Gastroesophageal sphincter (tissue), 4 donors: Measurements from ENCODE around the gene MPPED1. TPM values are rescaled to one million over a fixed set of nuclear protein-coding genes. Genes with fewer than 3 reads are reported as not detected.

ENCODE experiments used
- ATAC-seq: fragments of 150-250 bp; one replicate; pipeline ENCODE4 v1.9.1; 2016; ENCODE audit warnings: mild to moderate bottlenecking, moderate library complexity
- H3K27ac ChIP-seq, 4 donors: fragments of 200-600 bp; sonication (generic) in 3 of 4; 1 replicate in 3 of 4; 2 replicates in 1 of 4; pipeline ENCODE4 v1.5.1; 2016 to 2019
- H3K27me3 ChIP-seq: fragments of 200-600 bp; sonication (generic); one replicate; pipeline ENCODE4 v1.5.1; 2019
- H3K36me3 ChIP-seq, 2 donors: fragments of 200-600 bp; sonication (generic); one replicate each; pipeline ENCODE4 v1.5.1; 2019; ENCODE audit warnings: control low read depth in 1 of 2
- H3K4me1 ChIP-seq, 3 donors: fragments of 200-600 bp; sonication (generic); 1 replicate in 2 of 3; 2 replicates in 1 of 3; pipeline ENCODE4 v1.5.1; 2016 to 2019; ENCODE audit warnings: control low read depth in 2 of 3
- H3K4me3 ChIP-seq, 2 donors: fragments of 200-600 bp; sonication (generic); one replicate each; pipeline ENCODE4 v1.5.1; 2019; ENCODE audit warnings: mild to moderate bottlenecking in 1 of 2, moderate library complexity in 1 of 2
- H3K9me3 ChIP-seq, 3 donors: fragments of 200-600 bp; sonication (generic); one replicate each; pipeline ENCODE4 v1.5.1; 2017 to 2019; ENCODE audit warnings: control low read depth in 2 of 3
- CTCF ChIP-seq, 4 experiments: fragments of 200-600 bp in 2 of 4; fragments of 450-650 bp in 2 of 4; sonication (generic) in 1 of 4; IDR thresholded peaks; one replicate each; pipeline ENCODE4 v1.5.1; 2017 to 2019; ENCODE audit warnings: antibody characterized with exemption in 4 of 4, mild to moderate bottlenecking in 2 of 4, moderate library complexity in 2 of 4
- EP300 ChIP-seq: sonication (generic); formaldehyde crosslinking; IDR thresholded peaks from one replicate; pipeline ENCODE4 v1.6.1; 2017; ENCODE audit warnings: antibody characterized with exemption, mild to moderate bottlenecking
- POLR2A ChIP-seq, 2 donors: fragments of 450-650 bp; IDR thresholded peaks; one replicate each; pipeline ENCODE4 v1.6.1; 2017; ENCODE audit warnings: antibody characterized with exemption in 2 of 2, mild to moderate bottlenecking in 2 of 2, moderate library complexity in 1 of 2
- POLR2AphosphoS5 ChIP-seq: sonication (generic); formaldehyde crosslinking; IDR thresholded peaks from one replicate; pipeline ENCODE4 v1.6.1; 2017; ENCODE audit warnings: antibody characterized with exemption
- WGBS, 2 donors: methylation state at CpG; one replicate each; pipeline ENCODE4 v1.1.5; 2018; ENCODE audit warnings: low coverage in 1 of 2; 5-methylcytosine and 5-hydroxymethylcytosine counted together
- total RNA-seq, 4 donors: library from RNA; depleted of rRNA; stranded (reverse); fragments of >200 nt; gene quantifications; one replicate each; pipeline ENCODE4 v1.1.0, GENCODE V29; 2016

Gene MPPED1
- total RNA-seq, 4 donors from 2014 or later, result 0.13 TPM; not detected in 3

- H3K4me3 ChIP-seq, result no peak overlapping the region
- 93% methylated on average over 4 of the region's 16 CpGs; no CpG with 5 or more reads in 1 of the 2 donors for WGBS, 2 donors
- no peak for TF ChIP-seq CTCF (IDR thresholded peaks at IDR 0.05)
- TF ChIP-seq POLR2A (IDR thresholded peaks at IDR 0.05), result no peak
- TF ChIP-seq EP300, result no peak
- no peak for TF ChIP-seq POLR2AphosphoS5
Measured at GRCh38 chr22:43497956-43498855, 86.4 kb downstream of the MPPED1 start.

DNA sequence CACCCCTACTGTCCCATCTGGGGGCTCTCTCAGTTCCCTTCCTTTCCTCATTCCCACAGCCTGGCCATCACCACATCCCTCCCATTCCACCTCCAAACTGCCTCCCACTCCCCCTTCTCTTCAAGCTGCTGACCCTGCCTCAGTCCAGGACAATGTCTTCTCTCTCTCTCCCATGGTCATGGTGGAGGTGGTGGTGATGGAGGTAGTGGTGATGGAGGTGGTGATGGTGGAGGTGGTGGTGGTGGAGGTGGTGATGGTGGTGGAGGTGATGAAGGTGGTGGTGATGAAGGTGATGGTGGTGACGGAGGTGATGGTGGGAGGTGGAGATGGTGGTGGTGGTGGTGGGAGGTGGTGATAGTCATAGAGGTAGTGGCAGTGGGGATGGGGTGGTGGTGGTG, 87.0 kb downstream of the MPPED1 start:
- no peak overlapping the region for H3K27ac ChIP-seq
- H3K27me3 ChIP-seq, result peaks cover 16% of the 10 kb centered on the region
- no peak for ATAC-seq
- WGBS, 2 donors, result 100% methylated on average over 1 of the region's 1 CpG
- H3K9me3 ChIP-seq, result no peaks in the 10 kb centered on the region
- TF ChIP-seq CTCF (IDR thresholded peaks at IDR 0.05), result no peak
- no peak for TF ChIP-seq POLR2A (IDR thresholded peaks at IDR 0.05)
- no peak for TF ChIP-seq POLR2AphosphoS5
- no peak for TF ChIP-seq EP300
- no peaks in the 10 kb centered on the region for H3K4me1 ChIP-seq
- H3K4me3 ChIP-seq, result no peak overlapping the region
- no peaks in the 10 kb centered on the region for H3K36me3 ChIP-seq

More at GRCh38 chr22:43497956-43498855, 86.4 kb downstream of the MPPED1 start:
- Histone ChIP-seq H3K27ac (no peak overlapping the region), H3K9me3 (no peaks in the 10 kb centered on the region), H3K27me3 (peaks cover 22% of the 10 kb centered on the region), H3K36me3 (no peaks in the 10 kb centered on the region), H3K4me1 (no peaks in the 10 kb centered on the region)
- ATAC-seq, result no peak

DNA sequence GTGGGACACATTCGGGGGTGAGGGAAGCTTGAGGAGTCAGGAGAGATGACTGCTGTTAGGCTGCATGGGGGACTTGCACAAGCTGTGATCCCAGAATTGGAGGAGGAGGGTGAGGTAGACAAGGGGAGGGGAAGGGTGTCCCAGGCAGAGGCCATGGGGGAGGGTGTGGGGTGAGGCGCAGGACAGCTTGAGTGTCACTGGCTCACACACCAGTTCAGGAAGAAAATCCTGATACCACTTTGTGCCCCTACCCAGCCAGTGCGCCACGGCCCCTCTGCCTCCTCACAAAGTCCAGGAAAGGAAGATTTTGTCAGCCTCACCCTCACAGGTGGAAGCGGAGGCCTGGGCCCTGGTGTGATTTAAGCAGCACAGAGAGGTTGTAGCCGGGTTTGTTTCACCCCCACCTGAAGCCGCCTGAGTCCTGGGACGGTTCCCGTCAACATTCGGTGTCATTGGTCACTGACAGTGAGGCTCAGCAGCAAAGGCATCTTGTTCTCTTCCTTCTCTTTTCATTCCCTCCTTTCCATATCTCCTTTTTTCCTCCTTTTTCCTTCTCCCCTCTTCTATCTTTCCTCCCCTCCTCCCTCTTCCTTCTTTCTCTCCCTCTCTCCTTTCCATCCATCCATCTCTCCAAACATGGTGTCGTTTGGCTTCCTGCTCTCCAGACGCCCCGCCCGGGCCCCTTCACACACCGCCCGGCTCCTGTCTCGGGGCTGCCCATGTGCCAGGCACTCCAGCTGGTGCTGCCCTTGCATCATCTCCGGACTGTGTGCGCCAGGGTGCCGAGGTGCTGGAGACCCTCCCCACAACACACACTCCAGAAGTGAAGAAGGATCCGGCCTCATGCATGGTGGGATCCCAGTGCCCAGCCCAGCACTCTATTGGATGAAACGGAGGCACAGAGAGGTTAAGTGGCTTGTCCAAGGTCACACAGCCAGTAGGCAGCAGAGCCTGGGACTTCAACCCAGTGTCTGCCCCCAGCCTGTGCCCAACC, 89.3 kb downstream of the MPPED1 start:
- no peaks in the 10 kb centered on the region for H3K9me3 ChIP-seq
- H3K27me3 ChIP-seq, result peaks cover 16% of the 10 kb centered on the region
- TF ChIP-seq EP300 (no peak), POLR2A (IDR thresholded peaks at IDR 0.05) (no peak), POLR2AphosphoS5 (no peak), CTCF (IDR thresholded peaks at IDR 0.05) (no peak)
- no peak overlapping the region for H3K27ac ChIP-seq
- H3K36me3 ChIP-seq, result no peaks in the 10 kb centered on the region
- 67 to 68% methylated on average over 8 to 15 of the region's 22 CpGs for WGBS, 2 donors
- no peak overlapping the region for H3K4me3 ChIP-seq
- no peak for ATAC-seq
- no peaks in the 10 kb centered on the region for H3K4me1 ChIP-seq

- ATAC-seq, result no peak
- Histone ChIP-seq H3K36me3 (no peaks in the 10 kb centered on the region), H3K4me1 (no peaks in the 10 kb centered on the region), H3K4me3 (no peak overlapping the region), H3K27me3 (peaks cover 16% of the 10 kb centered on the region), H3K9me3 (no peaks in the 10 kb centered on the region), H3K27ac (no peak overlapping the region)
- TF ChIP-seq POLR2A (IDR thresholded peaks at IDR 0.05) (no peak), POLR2AphosphoS5 (no peak), EP300 (no peak), CTCF (IDR thresholded peaks at IDR 0.05) (no peak)
- WGBS, 2 donors, result no CpG with 5 or more reads among the region's 11 CpGs
Measured at GRCh38 chr22:43501878-43502277, 90.1 kb downstream of the MPPED1 start.
